DOHH2 (cell line): Measurements from ENCODE around the gene FAM151A.

Source experiments
- CTCF ChIP-seq: fragments of 200-600 bp; sonication (generic); IDR thresholded peaks from one replicate; pipeline ENCODE4 v1.5.1; 2014; ENCODE audit warnings: antibody characterized with exemption, mild to moderate bottlenecking, low read depth, low read length; ENCODE audit not compliant: poor library complexity, severe bottlenecking
- EZH2phosphoT487 ChIP-seq: fragments of 200-600 bp; sonication (generic); IDR thresholded peaks from 2 replicates; pipeline ENCODE4 v1.6.1; 2017; ENCODE audit warnings: borderline replicate concordance, mild to moderate bottlenecking, antibody characterized with exemption, low read length, moderate library complexity, mixed read lengths

- TF ChIP-seq CTCF (no peak), EZH2phosphoT487 (no peak)
Measured at GRCh38 chr1:54577612-54578011, 45.7 kb downstream of the FAM151A start.
